ENCODE measurements around the gene CD38.
"Not testable (repeated sequence)": the region's sequence is repeated elsewhere in the genome, so short reads cannot be mapped to it uniquely, and the experiment has no call there.

Gene CD38

DNA sequence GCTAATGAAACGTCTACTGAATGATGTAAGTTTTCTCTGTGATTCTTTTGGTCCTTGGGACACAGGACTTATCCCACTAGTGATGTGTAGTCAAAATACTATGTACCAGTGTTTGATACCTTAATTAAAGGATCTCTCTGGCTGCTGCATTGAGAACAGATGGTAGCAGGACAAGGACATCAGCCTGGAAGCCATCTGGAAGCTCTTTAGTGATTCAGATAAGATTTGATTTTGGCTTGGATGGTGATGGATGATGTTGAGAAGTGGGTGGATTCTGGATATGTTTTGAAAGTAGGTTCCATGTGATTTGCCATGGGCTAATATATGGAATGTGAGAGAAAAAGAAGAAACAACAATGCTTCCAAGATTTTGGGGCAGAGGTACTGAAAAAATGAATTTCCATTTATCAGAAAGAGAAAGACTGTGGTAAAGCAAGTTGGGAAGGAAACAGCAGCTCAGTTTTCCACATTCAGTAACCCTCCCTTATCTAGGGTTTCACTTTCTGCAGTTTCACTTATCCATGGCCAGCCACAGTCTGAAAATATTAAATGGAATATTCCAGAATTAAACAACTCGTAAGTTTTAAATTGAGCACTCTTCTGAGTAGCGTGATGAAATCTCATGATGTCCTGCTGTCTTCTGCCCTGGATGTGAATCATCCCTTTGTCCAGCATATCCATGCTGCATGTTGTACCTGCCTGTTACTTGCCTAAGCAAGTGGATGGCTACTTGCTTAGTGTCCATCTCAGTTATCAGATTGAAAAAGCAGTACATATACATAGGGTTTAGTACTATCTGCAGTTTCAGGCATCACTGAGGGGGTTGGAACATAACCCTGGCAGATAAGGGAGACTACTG lies 15.6 kb downstream of the CD38 start:
- H3K4me3 ChIP-seq: no peak overlapping the region
- peaks cover 21% of the 10 kb centered on the region for H3K9me3 ChIP-seq
- H3K4me1 ChIP-seq: peaks cover 51% of the 10 kb centered on the region
- H3K36me3 ChIP-seq: peaks cover 39% of the 10 kb centered on the region
- no peaks in the 10 kb centered on the region for H3K27me3 ChIP-seq
- H3K27ac ChIP-seq: 0 out of 2 replicates have a peak overlapping the region, but pooled peaks have one; percentile 40
- H3K9ac ChIP-seq: no peak overlapping the region
- H4K20me1 ChIP-seq: no peaks in the 10 kb centered on the region
- peak overlapping the region; percentile 43 for H3K4me2 ChIP-seq
- TF ChIP-seq Cebpa-rat (IDR thresholded peaks at IDR 0.05): no peak

DNA sequence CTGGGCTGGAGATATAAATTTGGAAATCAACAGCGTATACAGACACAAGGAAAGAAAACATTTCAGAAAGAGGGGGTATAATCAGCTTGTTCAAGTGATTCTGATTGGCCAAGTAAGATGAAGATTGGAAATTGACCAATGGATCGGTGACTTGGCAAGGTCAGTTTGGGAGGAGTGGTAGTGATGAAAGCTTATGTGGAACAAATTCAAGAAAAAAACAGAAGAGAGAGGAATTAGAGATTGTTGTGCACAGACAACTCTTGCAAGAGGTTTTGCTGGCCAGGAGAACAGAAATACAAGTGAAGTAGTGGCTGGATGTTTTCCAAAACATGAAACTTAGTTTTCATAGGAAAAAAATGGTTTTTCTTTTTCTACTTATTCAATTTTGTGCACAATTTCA lies 16.3 kb downstream of the CD38 start:
- no peak overlapping the region for H3K4me3 ChIP-seq
- H3K9me3 ChIP-seq: peaks cover 14% of the 10 kb centered on the region
- no peak overlapping the region for H3K9ac ChIP-seq
- H3K36me3 ChIP-seq: peaks cover 32% of the 10 kb centered on the region
- H3K27me3 ChIP-seq: no peaks in the 10 kb centered on the region
- H4K20me1 ChIP-seq: no peaks in the 10 kb centered on the region
- peak overlapping the region; percentile 43 for H3K4me2 ChIP-seq
- peaks cover 58% of the 10 kb centered on the region for H3K4me1 ChIP-seq
- H3K27ac ChIP-seq: 0 out of 2 replicates have a peak overlapping the region, but pooled peaks have one; percentile 40
- TF ChIP-seq Cebpa-rat (IDR thresholded peaks at IDR 0.05): no peak

DNA sequence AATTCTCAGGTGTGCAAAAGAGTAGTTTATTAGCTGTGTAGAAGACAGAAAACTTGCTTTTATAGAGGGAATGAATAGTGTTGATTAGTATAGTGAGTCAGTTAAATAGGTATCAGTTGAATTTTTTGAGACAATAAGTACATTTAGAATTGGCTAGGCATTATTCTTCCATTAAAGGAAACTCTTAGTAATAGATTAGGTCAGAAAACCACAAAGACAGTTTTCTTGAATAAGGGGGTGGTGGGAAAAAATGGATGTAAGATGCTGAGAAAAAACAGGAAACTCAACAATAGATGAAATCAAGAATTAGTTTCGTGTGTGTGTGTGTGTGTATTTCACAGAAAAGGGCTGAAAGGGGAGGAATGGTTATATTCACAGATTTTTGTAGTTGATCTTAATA lies 16.8 kb downstream of the CD38 start:
- Histone ChIP-seq H3K4me3 (no peak overlapping the region), H3K27ac (no peak overlapping the region), H3K27me3 (no peaks in the 10 kb centered on the region), H3K4me2 (peak overlapping the region; percentile 43), H3K9me3 (peaks cover 10% of the 10 kb centered on the region; the same call in 1 of the 2 replicates), H3K36me3 (peaks cover 28% of the 10 kb centered on the region), H4K20me1 (no peaks in the 10 kb centered on the region), H3K4me1 (peaks cover 63% of the 10 kb centered on the region), H3K9ac (no peak overlapping the region)
- no peak for TF ChIP-seq Cebpa-rat (IDR thresholded peaks at IDR 0.05)

DNA sequence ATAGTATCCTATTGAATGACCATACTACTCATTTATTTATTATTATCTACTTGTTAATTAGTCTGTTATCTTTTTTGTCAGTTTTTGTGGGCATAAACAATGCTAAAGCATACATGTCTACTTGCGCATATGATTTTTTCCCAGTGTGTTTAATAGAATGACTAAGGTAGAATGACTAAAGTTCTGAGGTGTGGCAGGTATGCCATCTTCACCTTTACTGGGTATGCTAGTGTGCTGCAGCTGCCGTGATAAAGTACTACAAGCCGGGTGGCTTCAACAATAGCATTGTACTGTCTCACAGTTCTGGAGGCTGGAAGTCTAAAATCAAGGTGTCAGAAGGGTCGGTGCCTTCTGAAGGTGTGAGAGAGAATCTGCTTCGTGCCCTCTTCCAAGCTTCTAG lies 19.2 kb downstream of the CD38 start:
- Histone ChIP-seq H4K20me1 (no peaks in the 10 kb centered on the region), H3K4me3 (no peak overlapping the region), H3K27me3 (no peaks in the 10 kb centered on the region), H3K4me1 (peaks cover 87% of the 10 kb centered on the region), H3K36me3 (peaks cover 21% of the 10 kb centered on the region), H3K9me3 (peaks cover 16% of the 10 kb centered on the region; the same call in 1 of the 2 replicates), H3K9ac (no peak overlapping the region), H3K27ac (peak overlapping the region; percentile 77), H3K4me2 (peak overlapping the region; percentile 74)
- no peak for TF ChIP-seq Cebpa-rat (IDR thresholded peaks at IDR 0.05)

DNA sequence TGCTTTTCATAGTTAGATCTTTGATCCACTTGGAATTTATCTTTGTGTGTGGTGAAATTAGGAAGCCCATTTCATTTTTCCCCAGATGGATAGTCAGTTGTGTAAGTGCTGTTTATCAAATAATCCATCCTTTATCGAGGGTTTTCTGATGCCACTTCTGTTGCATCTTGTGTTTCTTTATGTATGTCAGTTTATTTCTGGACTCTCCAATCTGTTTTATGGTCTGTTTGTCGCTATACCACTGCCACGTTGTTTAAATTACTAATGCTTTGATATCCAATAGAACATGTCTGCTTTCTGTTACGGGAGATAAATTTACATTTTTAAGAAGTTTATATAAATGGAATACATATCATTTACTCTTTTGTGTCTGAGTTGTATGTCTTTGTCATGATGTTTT lies 21.0 kb downstream of the CD38 start:
- Histone ChIP-seq H3K9ac (peak overlapping the region; percentile 66), H3K27me3 (no peaks in the 10 kb centered on the region), H3K36me3 (peaks cover 9% of the 10 kb centered on the region), H4K20me1 (no peaks in the 10 kb centered on the region), H3K27ac (peak overlapping the region; percentile 77), H3K9me3 (peaks cover 13% of the 10 kb centered on the region; the same call in 1 of the 2 replicates), H3K4me3 (peak overlapping the region; percentile 37; the same call in 1 of the 2 replicates), H3K4me1 (peaks cover 92% of the 10 kb centered on the region), H3K4me2 (peak overlapping the region; percentile 74)
- TF ChIP-seq Cebpa-rat (IDR thresholded peaks at IDR 0.05): no peak

DNA sequence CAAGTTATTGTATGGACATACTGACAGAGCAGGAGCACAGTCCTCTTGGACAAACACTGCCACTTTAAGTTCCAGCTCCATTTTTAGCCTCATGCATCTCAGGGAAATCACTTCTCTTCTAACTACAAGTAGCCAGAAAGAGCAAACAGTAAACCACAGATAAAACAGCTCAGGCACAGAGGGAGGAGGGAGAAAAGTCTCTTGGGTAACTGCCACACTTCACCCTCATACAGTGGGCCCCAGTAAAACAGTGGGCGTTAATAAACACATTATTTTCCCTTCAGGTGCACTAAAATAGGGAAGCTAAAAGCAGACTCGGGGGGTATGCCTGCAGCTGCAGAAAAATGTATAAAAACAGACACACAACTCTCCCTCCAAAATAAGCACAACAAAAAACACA lies 21.6 kb downstream of the CD38 start:
- Histone ChIP-seq H3K27me3 (no peaks in the 10 kb centered on the region), H4K20me1 (no peaks in the 10 kb centered on the region), H3K9me3 (peaks cover 13% of the 10 kb centered on the region; the same call in 1 of the 2 replicates), H3K27ac (peak overlapping the region; percentile 77), H3K36me3 (peaks cover 4% of the 10 kb centered on the region; the same call in 1 of the 2 replicates), H3K9ac (peak overlapping the region; percentile 66; the same call in 1 of the 2 replicates), H3K4me1 (peaks cover 92% of the 10 kb centered on the region), H3K4me3 (peak overlapping the region; percentile 37; the same call in 1 of the 2 replicates), H3K4me2 (peak overlapping the region; percentile 74)
- no peak for TF ChIP-seq Cebpa-rat (IDR thresholded peaks at IDR 0.05)

DNA sequence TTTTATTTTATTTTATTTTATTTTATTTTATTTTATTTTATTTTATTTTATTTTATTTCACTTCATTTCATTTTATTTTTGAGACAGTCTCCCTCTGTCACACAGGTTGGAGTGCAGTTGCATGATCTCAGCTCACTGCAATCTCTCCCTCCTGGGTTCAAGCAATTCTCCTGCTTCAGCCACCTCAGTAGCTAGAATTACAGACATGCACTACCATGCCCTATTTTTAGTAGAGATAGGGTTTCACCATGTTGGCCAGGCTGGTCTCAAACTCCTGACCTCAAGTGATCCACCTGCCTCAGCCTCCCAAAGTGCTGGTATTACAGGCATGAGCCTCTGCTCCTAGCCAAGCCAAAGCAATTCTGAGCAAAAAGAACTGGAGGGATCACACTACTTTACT lies 24.4 kb downstream of the CD38 start:
- H3K4me2 ChIP-seq, H3K27me3 ChIP-seq, H3K9ac ChIP-seq, H3K27ac ChIP-seq, H3K4me3 ChIP-seq: not testable (repeated sequence)
- peaks cover 13% of the 10 kb centered on the region for H3K9me3 ChIP-seq
- H3K4me1 ChIP-seq: peaks cover 99% of the 10 kb centered on the region
- peaks cover 20% of the 10 kb centered on the region for H3K36me3 ChIP-seq
- peaks cover 25% of the 10 kb centered on the region; the same call in 1 of the 2 replicates for H4K20me1 ChIP-seq

DNA sequence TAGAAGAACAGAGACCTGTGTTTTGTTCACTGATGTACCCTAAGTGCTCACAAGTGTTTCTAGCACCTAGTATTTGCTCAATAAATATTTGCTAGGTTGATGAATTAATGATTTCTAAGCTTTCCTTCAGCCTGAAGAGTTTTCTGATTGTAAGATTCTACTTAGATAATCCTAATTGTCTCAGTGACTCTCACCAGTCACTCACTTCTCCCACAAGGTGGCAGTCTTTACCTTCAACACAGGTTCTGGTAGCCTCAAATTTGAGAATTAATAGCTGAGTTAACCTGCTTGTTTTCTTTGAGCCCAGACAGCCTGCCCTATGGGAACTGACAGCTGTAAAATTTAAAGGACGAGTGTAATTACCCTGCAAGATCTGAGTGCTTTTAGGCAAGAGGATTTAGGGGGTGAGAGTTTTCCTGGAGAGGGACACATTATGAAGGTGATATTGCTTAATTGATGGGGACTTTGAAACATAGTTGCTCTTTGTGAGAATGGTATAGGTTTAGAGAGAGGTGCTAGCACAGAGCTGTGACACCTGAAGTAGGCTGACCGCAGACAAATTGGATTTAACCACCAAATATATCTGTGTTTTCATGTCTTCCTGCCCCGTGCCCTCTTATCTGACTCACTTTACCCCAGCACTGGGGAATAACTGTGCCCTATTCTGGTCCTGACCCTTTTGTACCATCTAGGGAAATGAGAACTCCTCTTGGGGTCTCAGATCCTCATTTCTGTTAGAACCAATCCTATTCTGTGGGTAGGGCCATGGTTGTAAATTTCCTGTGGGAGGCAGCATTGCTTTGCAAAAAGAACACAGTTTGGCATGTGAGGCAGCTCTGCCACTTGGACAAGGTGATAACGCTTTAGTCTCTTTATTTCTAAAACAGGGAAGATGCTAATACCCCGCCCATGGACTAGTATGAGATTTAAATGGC lies 27.7 kb downstream of the CD38 start:
- Histone ChIP-seq H4K20me1 (peaks cover 57% of the 10 kb centered on the region; the same call in 1 of the 2 replicates), H3K36me3 (peaks cover 40% of the 10 kb centered on the region), H3K9ac (no peak overlapping the region), H3K27ac (no peak overlapping the region), H3K27me3 (no peaks in the 10 kb centered on the region), H3K4me1 (peaks cover 91% of the 10 kb centered on the region), H3K9me3 (peaks cover 26% of the 10 kb centered on the region), H3K4me2 (peak overlapping the region; percentile 31), H3K4me3 (no peak overlapping the region)
- no peak for TF ChIP-seq Cebpa-rat (IDR thresholded peaks at IDR 0.05)

DNA sequence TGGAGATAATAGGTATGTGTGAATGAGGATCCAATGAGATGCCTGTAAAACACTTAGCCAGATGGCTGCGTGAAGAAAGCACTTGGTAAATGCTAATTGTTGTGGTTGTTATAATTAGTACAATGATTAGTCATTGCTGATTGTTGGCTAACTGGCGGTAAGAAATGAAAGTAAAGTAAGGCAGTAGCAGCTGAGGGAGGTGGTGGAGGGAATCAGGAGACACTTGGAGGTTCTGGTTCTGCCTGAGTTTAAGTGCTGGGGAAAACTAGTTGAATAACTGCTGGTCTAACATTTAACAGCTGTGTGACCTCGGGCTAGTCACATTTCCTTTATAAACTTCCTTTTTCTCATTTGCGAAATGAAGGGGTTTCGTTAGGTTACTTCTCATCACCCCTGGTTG lies 30.9 kb downstream of the CD38 start:
- no peak for TF ChIP-seq Cebpa-rat (IDR thresholded peaks at IDR 0.05)
- Histone ChIP-seq H3K27me3 (no peaks in the 10 kb centered on the region), H3K27ac (peak overlapping the region; percentile 66), H3K9me3 (peaks cover 32% of the 10 kb centered on the region), H3K4me1 (peaks cover 59% of the 10 kb centered on the region), H3K9ac (peak overlapping the region; percentile 0; the same call in 1 of the 2 replicates), H3K4me2 (peak overlapping the region; percentile 51), H4K20me1 (peaks cover 79% of the 10 kb centered on the region; the same call in 1 of the 2 replicates), H3K36me3 (peaks cover 58% of the 10 kb centered on the region), H3K4me3 (peak overlapping the region; percentile 12)

Data from BLaER1 (cell line).